ENCODE measurements around the gene PNMA6F.

Gene PNMA6F

DNA sequence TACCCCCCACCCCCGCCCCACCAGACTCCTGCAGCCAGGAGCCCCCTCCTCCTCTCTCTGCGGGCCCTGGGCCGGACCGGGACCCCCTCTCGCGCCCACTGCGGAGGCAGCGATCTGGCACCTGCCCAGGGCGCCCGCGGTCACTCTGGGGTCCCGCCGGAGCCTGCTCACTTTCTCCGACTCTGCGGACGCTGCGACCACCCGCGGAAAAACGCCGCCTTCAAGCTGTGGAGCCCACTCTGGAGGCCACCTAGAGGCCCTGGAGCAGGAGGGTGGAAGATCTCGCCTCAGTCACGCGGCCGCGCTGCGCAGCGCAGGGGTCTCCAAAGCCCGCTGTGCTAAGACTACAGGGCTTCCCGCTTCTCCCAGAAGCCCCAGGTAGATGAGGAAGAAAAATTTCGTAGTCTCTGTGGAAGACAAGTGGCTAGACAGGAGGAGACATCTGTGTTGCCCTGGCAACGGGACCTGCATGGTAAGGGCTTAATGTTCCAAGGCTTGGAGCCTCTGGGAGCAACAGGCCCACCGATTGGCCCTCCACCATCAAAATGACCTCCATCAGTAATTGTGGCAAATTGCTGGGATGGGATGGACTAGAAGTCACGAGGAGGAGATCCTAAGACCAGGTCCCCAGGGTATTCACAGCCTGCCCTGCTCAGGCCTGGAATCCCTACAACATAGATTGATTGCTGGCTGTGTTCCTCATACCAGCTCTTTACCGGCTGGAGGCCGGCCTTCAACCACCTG, at the start of gene PNMA6F:
TSS of gene PNMA6F (minus strand) at position 387 of the 744 bp plus-strand sequence. CDS start 1,093 bp downstream, outside the sequence.
- DNase-seq = no peak

GRCh38 chrX:153371256-153371655, 49.7 kb upstream of the PNMA6F start:
- DNase-seq = no peak

- DNase-seq = no peak
Measured at GRCh38 chrX:153370293-153371055, 48.9 kb upstream of the PNMA6F start.

DNA sequence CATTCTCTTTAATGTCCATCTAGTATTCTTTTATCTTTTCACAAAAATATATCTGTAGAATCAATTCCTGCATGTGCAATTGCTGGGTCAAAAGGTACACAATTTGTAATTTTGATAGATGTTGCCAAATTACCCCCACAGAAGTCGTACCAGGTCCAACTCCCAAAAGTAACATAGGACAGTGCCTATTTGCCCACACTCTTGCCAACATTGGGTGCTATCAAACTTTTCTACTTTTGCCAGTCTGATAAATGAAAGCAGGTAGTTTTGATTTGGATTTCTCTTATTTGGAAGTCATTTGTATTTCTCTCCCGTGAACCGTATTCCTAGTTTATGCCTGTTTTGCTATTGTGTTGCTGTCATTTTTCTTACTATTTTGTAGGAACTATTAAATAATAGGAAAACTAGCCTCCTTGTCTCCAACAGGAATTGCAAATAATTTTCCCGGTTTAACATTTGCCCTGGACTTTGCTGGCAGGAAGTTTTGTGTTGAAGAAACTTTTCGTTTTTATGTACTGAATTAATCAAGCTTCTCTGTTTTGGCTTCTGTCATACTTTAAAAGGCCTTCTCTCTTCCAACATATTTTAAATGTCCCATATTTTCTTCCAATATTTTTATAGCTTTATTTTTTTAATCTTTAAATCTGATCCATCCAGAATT, 45.4 kb upstream of the PNMA6F start:
- no peak for DNase-seq

DNA sequence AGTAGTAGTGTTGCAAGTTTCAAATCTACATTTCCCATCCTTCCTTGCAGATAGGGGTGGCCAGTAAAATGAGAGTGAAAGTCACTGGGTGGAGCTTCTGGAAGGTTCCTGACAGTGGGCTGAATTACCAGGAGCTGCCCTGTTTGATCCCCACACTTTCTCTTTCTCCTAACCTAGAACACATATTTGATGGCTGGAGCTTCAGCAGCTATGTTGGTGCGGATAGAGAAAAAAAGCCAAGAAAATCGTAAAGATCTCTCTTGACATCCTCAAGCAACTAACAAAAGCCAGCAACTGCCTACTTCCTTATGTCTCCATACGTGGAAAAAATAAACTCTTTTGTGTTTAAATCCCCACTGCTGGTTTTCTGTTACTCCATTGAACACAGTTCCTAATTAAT, 44.6 kb upstream of the PNMA6F start:
- DNase-seq = no peak

DNA sequence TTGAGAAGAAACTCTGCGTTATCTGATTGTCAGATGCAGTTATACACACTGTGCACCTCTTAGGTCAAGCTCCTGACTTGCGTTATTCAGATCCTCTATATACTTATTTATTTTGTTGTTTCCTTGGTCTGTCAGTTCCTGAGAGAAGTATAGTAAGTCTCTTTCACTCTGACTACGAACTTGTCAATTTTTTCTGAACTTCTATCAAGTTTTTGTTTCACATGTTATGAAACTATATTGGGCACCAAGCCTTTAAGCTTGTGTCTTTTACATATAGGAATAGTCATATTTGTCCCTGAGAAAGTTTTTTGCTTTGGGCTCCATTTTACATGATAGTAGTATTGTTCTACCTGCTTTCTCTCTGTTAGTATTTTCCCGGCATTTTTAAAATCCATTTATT, 44.1 kb upstream of the PNMA6F start:
- no peak for DNase-seq

GRCh38 chrX:153361781-153362397, 40.3 kb upstream of the PNMA6F start:
- no peak for DNase-seq

DNA sequence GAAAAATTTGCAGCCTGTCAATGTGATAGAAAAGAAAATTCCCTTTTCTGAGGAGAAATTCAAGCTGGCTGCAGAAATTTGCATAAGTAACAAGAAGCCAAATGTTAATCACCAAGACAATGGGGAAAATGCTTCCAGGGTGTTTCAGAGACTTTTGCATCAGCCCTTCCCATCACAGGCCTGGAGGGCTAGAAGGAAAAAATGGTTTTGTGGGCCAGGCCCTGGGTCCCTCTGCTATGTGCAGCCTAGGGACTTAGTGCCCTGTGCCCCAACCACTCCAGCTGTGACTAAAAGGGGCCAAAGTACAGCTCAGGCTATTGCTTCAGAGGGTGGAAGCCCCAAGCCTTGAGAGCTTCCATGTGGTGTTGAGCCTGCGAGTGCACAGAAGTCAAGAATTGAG, 36.3 kb upstream of the PNMA6F start:
- no peak for DNase-seq

GRCh38 chrX:153353416-153353815, 31.8 kb upstream of the PNMA6F start:
- no peak for DNase-seq

- no peak for DNase-seq
Measured at GRCh38 chrX:153352858-153353257, 31.3 kb upstream of the PNMA6F start.

GRCh38 chrX:153351981-153352380, 30.4 kb upstream of the PNMA6F start:
- no peak for DNase-seq

GRCh38 chrX:153349952-153350351, 28.4 kb upstream of the PNMA6F start:
- DNase-seq = no peak

- no peak for DNase-seq
Measured at GRCh38 chrX:153348421-153348820, 26.9 kb upstream of the PNMA6F start.

- DNase-seq = no peak
Measured at GRCh38 chrX:153347530-153347929, 26.0 kb upstream of the PNMA6F start.

DNA sequence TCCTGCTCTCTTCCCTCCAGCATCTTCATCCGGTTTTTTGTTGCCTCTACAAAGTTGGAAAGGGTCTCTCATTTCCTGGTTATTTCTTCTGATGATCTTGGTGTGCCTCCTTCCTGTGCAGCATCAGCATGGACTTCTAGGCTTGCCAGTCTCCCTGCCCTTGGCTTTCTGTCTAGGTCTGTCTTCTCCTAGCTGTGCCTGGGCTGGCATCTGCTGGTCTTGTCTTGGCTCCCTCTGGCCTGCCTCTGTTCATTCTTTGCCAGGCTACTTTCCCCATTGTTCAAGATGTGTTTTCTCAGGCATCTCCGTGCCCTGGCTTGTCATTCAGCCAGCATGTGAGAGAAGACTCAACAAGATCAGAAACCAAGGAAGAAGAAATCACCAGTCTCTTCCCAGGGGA, 22.1 kb upstream of the PNMA6F start:
- no peak for DNase-seq

DNA sequence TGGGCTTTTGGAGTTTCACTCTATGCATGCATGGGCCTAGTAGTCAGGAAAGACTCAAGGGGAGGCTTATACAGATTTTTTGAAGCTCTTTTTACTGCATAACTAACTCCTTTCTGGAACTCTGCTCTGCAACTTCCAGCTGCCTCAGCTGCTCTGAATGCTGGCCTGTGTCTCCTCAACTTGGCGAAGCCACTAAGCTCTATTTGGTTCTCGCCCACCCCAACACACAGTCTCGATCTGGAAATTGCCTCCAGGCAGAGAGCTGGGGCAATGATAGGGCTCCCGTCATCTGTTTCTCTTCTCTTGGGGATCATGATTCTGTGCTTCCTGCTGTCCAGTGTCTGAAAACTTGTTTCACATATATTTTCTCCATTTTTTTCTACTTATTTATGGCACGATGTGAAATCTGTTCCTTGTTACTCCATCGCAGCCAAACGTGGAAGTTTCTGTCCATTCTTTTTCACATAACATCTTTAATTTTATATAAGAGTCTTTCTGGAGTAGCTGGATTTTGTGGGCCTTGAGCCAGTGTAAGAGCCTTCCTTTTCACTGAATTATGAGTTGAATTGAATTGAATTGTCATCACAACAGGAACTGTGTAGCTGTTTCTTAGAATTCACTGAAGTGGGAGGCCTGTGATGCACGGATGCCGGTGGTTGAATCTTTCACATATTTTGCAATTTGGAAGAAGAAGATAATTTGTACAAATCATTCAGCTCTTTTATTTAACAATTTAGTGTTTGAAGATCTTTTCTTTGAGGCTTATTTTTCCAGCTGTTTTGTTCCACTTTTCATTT, 21.4 kb upstream of the PNMA6F start:
- DNase-seq = no peak

- DNase-seq = no peak
Measured at GRCh38 chrX:153340111-153340510, 18.5 kb upstream of the PNMA6F start.

DNA sequence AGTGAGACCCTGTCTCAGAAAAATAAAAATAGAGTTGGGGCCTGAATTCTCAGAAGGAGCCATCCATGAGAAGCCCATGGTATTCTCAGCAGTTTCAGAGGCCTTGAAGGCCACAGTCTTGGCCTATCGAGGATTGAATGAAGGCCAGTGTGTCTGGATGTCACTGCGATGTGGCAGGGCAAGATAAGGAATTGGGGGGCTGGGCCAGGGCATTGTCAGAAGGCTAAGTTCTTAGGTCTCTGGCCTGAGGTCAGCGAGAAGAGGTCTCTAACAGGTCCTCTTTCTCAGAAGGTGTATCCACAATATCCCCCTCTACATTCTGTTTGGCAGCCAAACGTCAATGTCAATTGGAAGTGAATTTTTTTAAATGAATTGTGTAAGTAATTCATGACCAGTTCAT, 18.1 kb upstream of the PNMA6F start:
- DNase-seq = no peak

GRCh38 chrX:153338836-153339235, 17.3 kb upstream of the PNMA6F start:
- DNase-seq = no peak

GRCh38 chrX:153336988-153337387, 15.4 kb upstream of the PNMA6F start:
- no peak for DNase-seq

GRCh38 chrX:153336121-153336894, 14.7 kb upstream of the PNMA6F start:
- DNase-seq = no peak

Data from activated gamma-delta T cell treated with Interleukin-2 at 50 U/mL for 16 hours (primary cell).